Keratinocyte (primary cell): ENCODE measurements around the gene CCR7. TPM values are rescaled to one million over a fixed set of nuclear protein-coding genes. Genes with fewer than 3 reads are reported as not detected.

ENCODE experiments used
- DNase-seq: peaks from one replicate; pipeline ENCODE4 v3.0.0-alpha.2; 2011; ENCODE audit warnings: low read depth, missing footprints, low spot score
- FAIRE-seq: peaks from 2 replicates; lab custom pipeline; 2011; peaks lifted over from hg19 to GRCh38; lab: Jason Lieb, UNC
- H2AFZ ChIP-seq: 2 replicates; pipeline ENCODE4 v1.6.0; 2012; ENCODE audit warnings: low read length, control low read depth, inconsistent platforms; ENCODE audit not compliant: control insufficient read depth
- H3K27ac ChIP-seq: 2 replicates; pipeline ENCODE4 v1.5.1; 2011; ENCODE audit warnings: low read length; ENCODE audit not compliant: control insufficient read depth, insufficient read depth
- H3K27me3 ChIP-seq: 3 replicates; pipeline ENCODE4 v1.6.0; 2011; ENCODE audit warnings: low read length; ENCODE audit not compliant: control insufficient read depth, insufficient read depth; ENCODE audit errors: extremely low read depth
- H3K36me3 ChIP-seq, 2 experiments: 2 replicates in 1 of 2; 3 replicates in 1 of 2; pipeline ENCODE4 v1.5.1; 2011; ENCODE audit warnings: low read length in 2 of 2, mild to moderate bottlenecking in 1 of 2; ENCODE audit not compliant: control insufficient read depth in 2 of 2, insufficient read depth in 2 of 2; ENCODE audit errors: extremely low read depth in 1 of 2
- H3K4me1 ChIP-seq: 3 replicates; pipeline ENCODE4 v1.5.1; 2011; ENCODE audit warnings: low read length; ENCODE audit not compliant: control insufficient read depth, insufficient read depth; ENCODE audit errors: extremely low read depth
- H3K4me2 ChIP-seq: 3 replicates; pipeline ENCODE4 v1.6.0; 2011; ENCODE audit warnings: low read depth, low read length; ENCODE audit not compliant: control insufficient read depth, insufficient read depth; ENCODE audit errors: extremely low read depth
- H3K4me3 ChIP-seq, 3 experiments: fragments of 200-600 bp in 1 of 3; sonication (generic) in 1 of 3; 2 replicates in 2 of 3; 3 replicates in 1 of 3; pipeline ENCODE4 v1.5.1; 2011 to 2016; ENCODE audit warnings: low read length in 3 of 3, mild to moderate bottlenecking in 3 of 3, control low read depth in 2 of 3, inconsistent platforms in 1 of 3, low read depth in 1 of 3, mixed read lengths in 1 of 3, mixed run types in 1 of 3, moderate library complexity in 1 of 3; ENCODE audit not compliant: control insufficient read depth in 2 of 3, insufficient read depth in 2 of 3; ENCODE audit errors: extremely low read depth in 1 of 3
- H3K79me2 ChIP-seq: 2 replicates; pipeline ENCODE4 v1.6.0; 2012; ENCODE audit warnings: low read length; ENCODE audit not compliant: control insufficient read depth, insufficient read depth
- H3K9ac ChIP-seq: 3 replicates; pipeline ENCODE4 v1.6.0; 2011; ENCODE audit warnings: low read length; ENCODE audit not compliant: control insufficient read depth, insufficient read depth; ENCODE audit errors: extremely low read depth
- H3K9me1 ChIP-seq: 3 replicates; pipeline ENCODE4 v1.6.0; 2011; ENCODE audit warnings: low read length; ENCODE audit not compliant: control insufficient read depth, insufficient read depth; ENCODE audit errors: extremely low read depth
- H3K9me3 ChIP-seq: 2 replicates; pipeline ENCODE4 v1.5.1; 2012; ENCODE audit warnings: low read depth, low read length; ENCODE audit not compliant: control insufficient read depth
- H4K20me1 ChIP-seq: 3 replicates; pipeline ENCODE4 v1.6.0; 2011; ENCODE audit warnings: low read length; ENCODE audit not compliant: control insufficient read depth, insufficient read depth; ENCODE audit errors: extremely low read depth
- EZH2 ChIP-seq: IDR thresholded peaks from one replicate; pipeline ENCODE4 v1.6.1; 2012; ENCODE audit warnings: inconsistent platforms, mild to moderate bottlenecking, low read length, moderate library complexity
- dilution Hi-C: fragments of 300-500 bp; cut with MboI; formaldehyde crosslinking; loops from one replicate; pipeline ENCODE4 v1.7.0; 2020; ENCODE audit warnings: low sequenced_read_pairs; ENCODE audit not compliant: extremely low pct_ligation_motif_present
- polyA plus RNA-seq, 5 experiments: library from polyadenylated mRNA; depleted of rRNA in 3 of 5; stranded (reverse) in 3 of 5; stranded (forward) in 1 of 5; unstranded in 1 of 5; fragments of >200 nt; gene quantifications; 1 replicate in 1 of 5; 2 replicates in 3 of 5; 3 replicates in 1 of 5; pipeline versions ENCODE4 v1.2.1 to v1.2.3, GENCODE V29; 2011 to 2012; ENCODE audit warnings: missing spikeins in 2 of 5, low read depth in 1 of 5, low replicate concordance in 1 of 5
- TF ChIP-seq, protein P1 (sequence below), 3 experiments: IDR thresholded peaks in 1 of 3; conservative IDR thresholded peaks in 1 of 3; optimal IDR thresholded peaks in 1 of 3; 2 replicates in 2 of 3; 3 replicates in 1 of 3; pipeline versions ENCODE3 to v1.5.1; 2011; ENCODE audit warnings: low read length in 3 of 3, mild to moderate bottlenecking in 3 of 3, moderate library complexity in 2 of 3, control low read depth in 1 of 3, inconsistent platforms in 1 of 3; ENCODE audit not compliant: insufficient read depth in 2 of 3; ENCODE audit errors: extremely low read depth in 1 of 3

CCR7 gene
- polyA plus RNA-seq, 1 donor (not counting 4 experiments of a cell fraction or from before 2014, with no cell fraction given): 0.16 TPM

DNA sequence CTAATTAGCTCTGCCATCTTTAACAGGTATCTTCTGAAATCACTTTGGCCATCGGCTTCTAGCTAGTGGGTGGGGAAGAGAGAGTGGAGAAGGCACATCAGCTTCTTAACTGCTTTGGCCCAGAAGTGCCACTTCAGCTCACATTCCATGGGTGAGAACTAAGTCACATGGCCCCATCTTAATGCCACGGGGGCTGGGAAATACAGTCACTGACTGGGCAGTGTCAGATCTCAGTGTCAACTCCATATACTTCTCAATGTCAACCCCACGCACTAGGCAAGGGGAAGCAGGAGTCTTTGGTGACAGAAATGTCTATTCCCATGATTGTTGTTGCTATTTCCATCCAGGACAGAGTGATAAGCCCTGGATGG, 29.4 kb downstream of the CCR7 start:
- FAIRE-seq (no peak), DNase-seq (no peak)
- Histone ChIP-seq H3K27me3 (no peaks in the 10 kb centered on the region), H3K27ac (no peak overlapping the region), H2AFZ (no peak overlapping the region), H3K4me3 (no peak overlapping the region), H3K79me2 (no peaks in the 10 kb centered on the region), H3K9me3 (no peaks in the 10 kb centered on the region), H4K20me1 (no peaks in the 10 kb centered on the region), H3K4me1 (peaks cover 65% of the 10 kb centered on the region), H3K9me1 (no peaks in the 10 kb centered on the region), H3K9ac (no peak overlapping the region), H3K36me3 (no peaks in the 10 kb centered on the region), H3K4me2 (no peak overlapping the region)
- dilution Hi-C loops: no loop called here
- no peak for TF ChIP-seq EZH2
- TF ChIP-seq, protein P1, sequence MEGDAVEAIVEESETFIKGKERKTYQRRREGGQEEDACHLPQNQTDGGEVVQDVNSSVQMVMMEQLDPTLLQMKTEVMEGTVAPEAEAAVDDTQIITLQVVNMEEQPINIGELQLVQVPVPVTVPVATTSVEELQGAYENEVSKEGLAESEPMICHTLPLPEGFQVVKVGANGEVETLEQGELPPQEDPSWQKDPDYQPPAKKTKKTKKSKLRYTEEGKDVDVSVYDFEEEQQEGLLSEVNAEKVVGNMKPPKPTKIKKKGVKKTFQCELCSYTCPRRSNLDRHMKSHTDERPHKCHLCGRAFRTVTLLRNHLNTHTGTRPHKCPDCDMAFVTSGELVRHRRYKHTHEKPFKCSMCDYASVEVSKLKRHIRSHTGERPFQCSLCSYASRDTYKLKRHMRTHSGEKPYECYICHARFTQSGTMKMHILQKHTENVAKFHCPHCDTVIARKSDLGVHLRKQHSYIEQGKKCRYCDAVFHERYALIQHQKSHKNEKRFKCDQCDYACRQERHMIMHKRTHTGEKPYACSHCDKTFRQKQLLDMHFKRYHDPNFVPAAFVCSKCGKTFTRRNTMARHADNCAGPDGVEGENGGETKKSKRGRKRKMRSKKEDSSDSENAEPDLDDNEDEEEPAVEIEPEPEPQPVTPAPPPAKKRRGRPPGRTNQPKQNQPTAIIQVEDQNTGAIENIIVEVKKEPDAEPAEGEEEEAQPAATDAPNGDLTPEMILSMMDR (optimal IDR thresholded peaks at IDR 0.05 in 1 of 3, IDR thresholded peaks at IDR 0.05 in 1 of 3, conservative IDR thresholded peaks at IDR 0.05 in 1 of 3; ENCODE audit: extremely low read depth in 1 of 3, insufficient read depth in 2 of 3, low read length in 3 of 3): no peak

DNA sequence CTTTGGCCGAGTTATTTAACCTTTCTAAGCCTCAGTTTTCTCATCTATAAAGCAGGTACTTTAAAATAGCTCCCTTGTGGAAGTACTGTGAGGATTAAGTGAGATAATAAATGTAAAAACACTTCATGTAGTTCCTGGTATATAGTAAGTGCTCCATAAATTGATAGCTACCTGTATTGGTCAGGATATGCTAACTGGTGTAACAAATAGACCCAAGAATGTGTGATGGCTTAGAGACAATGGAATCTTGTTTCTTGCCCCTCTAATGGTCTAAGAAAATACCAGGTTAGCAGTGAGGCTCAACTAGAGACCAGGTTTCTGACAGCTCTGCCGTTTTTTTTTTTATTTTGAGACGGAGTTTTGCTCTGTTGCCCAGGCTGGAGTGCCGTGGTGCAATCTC, 29.8 kb downstream of the CCR7 start:
- no peak for DNase-seq
- no peaks in the 10 kb centered on the region for H3K36me3 ChIP-seq
- H3K9ac ChIP-seq: no peak overlapping the region
- H3K27me3 ChIP-seq: no peaks in the 10 kb centered on the region
- H3K27ac ChIP-seq: no peak overlapping the region
- H3K9me1 ChIP-seq: no peaks in the 10 kb centered on the region
- H3K9me3 ChIP-seq: no peaks in the 10 kb centered on the region
- H3K4me2 ChIP-seq: no peak overlapping the region
- no peak for FAIRE-seq
- no peaks in the 10 kb centered on the region for H3K79me2 ChIP-seq
- H4K20me1 ChIP-seq: no peaks in the 10 kb centered on the region
- TF ChIP-seq, protein P1 (optimal IDR thresholded peaks at IDR 0.05 in 1 of 3, IDR thresholded peaks at IDR 0.05 in 1 of 3, conservative IDR thresholded peaks at IDR 0.05 in 1 of 3; ENCODE audit: extremely low read depth in 1 of 3, insufficient read depth in 2 of 3, low read length in 3 of 3): no peak
- no peak for TF ChIP-seq EZH2
- dilution Hi-C loops: no loop called here
- H3K4me1 ChIP-seq: peaks cover 70% of the 10 kb centered on the region
- H2AFZ ChIP-seq: no peak overlapping the region
- H3K4me3 ChIP-seq: no peak overlapping the region
